ENCODE results near the gene PLIN4.

Gene PLIN4

DNA sequence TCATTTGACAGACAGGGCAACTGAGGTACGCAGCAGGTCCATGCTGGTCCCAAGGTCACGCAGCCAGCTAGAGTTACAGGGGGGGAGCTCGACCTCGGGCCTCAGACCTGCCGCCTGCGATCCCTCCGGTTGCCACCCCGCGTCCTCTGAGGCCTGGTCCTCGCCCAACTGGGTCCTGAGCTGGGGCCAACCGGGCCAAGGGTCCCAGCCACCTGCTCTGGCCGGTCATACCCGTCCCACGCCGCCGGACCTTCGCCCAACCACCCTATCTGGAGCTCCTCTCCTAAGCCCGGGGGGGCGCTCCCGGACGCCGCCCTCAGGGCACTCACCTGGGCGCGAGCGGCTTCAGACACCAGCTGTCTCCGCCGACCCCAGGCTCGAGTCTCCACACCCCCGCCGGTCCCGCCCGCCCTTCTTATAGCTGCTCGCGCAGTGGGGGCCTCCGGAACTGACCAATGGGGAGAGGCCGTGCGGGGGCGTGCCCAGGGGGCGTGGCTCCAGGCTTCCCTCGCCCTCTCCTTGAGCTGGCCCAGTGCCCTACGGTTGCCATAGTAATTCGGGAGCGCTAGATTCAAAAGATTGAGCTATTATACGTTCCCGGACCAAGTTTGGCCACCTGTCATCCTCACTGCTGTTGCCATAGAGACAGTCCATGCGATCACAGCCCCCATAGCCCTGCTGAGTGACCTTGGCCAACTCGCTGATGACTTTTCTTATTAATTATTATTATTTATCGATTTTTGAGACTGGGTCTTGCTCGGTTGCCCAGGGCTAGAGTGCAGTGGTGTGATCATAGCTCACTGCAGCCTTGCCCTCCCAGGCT, 16.8 kb upstream of the PLIN4 start, which contains the start of gene PLIN5:
PLIN5 (minus strand) TSS at position 389 of the 823 bp plus-strand sequence. CDS start 1,150 bp downstream, outside the sequence.
- TF ChIP-seq GLIS3 (CRISPR knock-in tag; IDR thresholded peaks at IDR 0.05) (no peak), ZFP3 (CRISPR knock-in tag; IDR thresholded peaks at IDR 0.05) (no peak), TOX (CRISPR knock-in tag; IDR thresholded peaks at IDR 0.05; ENCODE audit: borderline replicate concordance) (no peak), ZC3H10 (CRISPR knock-in tag; IDR thresholded peaks at IDR 0.05) (no peak), PATZ1 (CRISPR knock-in tag; IDR thresholded peaks at IDR 0.05; ENCODE audit: borderline replicate concordance) (no peak), RARB (CRISPR knock-in tag; IDR thresholded peaks at IDR 0.05) (no peak), ZNF8 (CRISPR knock-in tag; IDR thresholded peaks at IDR 0.05) (no peak), ZNF565 (CRISPR knock-in tag; conservative IDR thresholded peaks at IDR 0.05; ENCODE audit: low read depth) (no peak), ARNTL (CRISPR knock-in tag; IDR thresholded peaks at IDR 0.05; ENCODE audit: borderline replicate concordance, low read depth) (no peak), TCF4 (CRISPR knock-in tag; IDR thresholded peaks at IDR 0.05; ENCODE audit: borderline replicate concordance) (no peak), SNAI2 (CRISPR knock-in tag; IDR thresholded peaks at IDR 0.05) (no peak), BACH2 (CRISPR knock-in tag; IDR thresholded peaks at IDR 0.05; ENCODE audit: borderline replicate concordance) (no peak), CSDC2 (CRISPR knock-in tag; IDR thresholded peaks at IDR 0.05) (no peak), PPARA (CRISPR knock-in tag; IDR thresholded peaks at IDR 0.05; ENCODE audit: borderline replicate concordance) (no peak), OSR1 (CRISPR knock-in tag; IDR thresholded peaks at IDR 0.05) (no peak)
- TF ChIP-seq, protein P1, sequence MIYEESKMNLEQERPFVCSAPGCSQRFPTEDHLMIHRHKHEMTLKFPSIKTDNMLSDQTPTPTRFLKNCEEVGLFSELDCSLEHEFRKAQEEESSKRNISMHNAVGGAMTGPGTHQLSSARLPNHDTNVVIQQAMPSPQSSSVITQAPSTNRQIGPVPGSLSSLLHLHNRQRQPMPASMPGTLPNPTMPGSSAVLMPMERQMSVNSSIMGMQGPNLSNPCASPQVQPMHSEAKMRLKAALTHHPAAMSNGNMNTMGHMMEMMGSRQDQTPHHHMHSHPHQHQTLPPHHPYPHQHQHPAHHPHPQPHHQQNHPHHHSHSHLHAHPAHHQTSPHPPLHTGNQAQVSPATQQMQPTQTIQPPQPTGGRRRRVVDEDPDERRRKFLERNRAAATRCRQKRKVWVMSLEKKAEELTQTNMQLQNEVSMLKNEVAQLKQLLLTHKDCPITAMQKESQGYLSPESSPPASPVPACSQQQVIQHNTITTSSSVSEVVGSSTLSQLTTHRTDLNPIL (CRISPR knock-in tag; IDR thresholded peaks at IDR 0.05; ENCODE audit: low read depth): no peak
- ATAC-seq: peak; percentile 82

DNA sequence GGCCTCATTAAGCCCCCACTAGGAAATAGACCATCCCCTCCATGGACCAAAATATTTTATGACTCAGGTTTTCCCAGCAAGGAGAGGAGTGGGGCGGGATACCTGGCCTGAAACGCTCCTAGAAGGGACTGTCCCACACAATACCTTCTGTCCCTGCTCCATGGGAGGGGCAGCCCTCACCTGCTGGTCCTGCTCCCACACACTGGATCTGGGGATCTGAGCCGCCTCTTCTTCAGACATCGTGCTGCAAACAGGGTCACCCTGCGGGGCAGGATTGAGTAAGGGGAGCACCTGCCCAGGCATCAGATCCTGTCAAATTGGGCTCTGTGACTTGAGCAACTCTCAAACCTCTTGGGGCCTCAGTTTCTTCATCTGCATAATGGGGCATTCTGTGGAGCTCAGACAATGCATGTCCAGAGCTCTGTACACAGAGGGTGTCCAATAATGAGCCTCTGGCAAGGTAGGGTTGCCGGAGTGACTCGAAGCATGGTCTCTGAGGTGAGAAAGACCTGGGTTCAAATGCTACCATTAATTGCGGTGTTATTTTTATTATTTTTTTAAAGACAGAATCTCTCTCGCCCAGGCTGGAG, 15.6 kb upstream of the PLIN4 start:
- ATAC-seq: no peak
- TF ChIP-seq ZFP3 (CRISPR knock-in tag; IDR thresholded peaks at IDR 0.05): no peak
- TF ChIP-seq CSDC2 (CRISPR knock-in tag; IDR thresholded peaks at IDR 0.05): no peak
- TF ChIP-seq, protein P1 (CRISPR knock-in tag; IDR thresholded peaks at IDR 0.05; ENCODE audit: low read depth): no peak
- TF ChIP-seq, protein P2, sequence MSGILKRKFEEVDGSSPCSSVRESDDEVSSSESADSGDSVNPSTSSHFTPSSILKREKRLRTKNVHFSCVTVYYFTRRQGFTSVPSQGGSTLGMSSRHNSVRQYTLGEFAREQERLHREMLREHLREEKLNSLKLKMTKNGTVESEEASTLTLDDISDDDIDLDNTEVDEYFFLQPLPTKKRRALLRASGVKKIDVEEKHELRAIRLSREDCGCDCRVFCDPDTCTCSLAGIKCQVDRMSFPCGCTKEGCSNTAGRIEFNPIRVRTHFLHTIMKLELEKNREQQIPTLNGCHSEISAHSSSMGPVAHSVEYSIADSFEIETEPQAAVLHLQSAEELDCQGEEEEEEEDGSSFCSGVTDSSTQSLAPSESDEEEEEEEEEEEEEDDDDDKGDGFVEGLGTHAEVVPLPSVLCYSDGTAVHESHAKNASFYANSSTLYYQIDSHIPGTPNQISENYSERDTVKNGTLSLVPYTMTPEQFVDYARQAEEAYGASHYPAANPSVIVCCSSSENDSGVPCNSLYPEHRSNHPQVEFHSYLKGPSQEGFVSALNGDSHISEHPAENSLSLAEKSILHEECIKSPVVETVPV (CRISPR knock-in tag; IDR thresholded peaks at IDR 0.05): no peak

- TF ChIP-seq BACH2 (CRISPR knock-in tag; IDR thresholded peaks at IDR 0.05; ENCODE audit: borderline replicate concordance) (no peak), CSDC2 (CRISPR knock-in tag; IDR thresholded peaks at IDR 0.05) (no peak), ESRRG (CRISPR knock-in tag; IDR thresholded peaks at IDR 0.05) (no peak), ZNF70 (CRISPR knock-in tag; IDR thresholded peaks at IDR 0.05) (no peak)
- ATAC-seq: no peak
Measured at GRCh38 chr19:4533334-4533733, 15.0 kb upstream of the PLIN4 start.

DNA sequence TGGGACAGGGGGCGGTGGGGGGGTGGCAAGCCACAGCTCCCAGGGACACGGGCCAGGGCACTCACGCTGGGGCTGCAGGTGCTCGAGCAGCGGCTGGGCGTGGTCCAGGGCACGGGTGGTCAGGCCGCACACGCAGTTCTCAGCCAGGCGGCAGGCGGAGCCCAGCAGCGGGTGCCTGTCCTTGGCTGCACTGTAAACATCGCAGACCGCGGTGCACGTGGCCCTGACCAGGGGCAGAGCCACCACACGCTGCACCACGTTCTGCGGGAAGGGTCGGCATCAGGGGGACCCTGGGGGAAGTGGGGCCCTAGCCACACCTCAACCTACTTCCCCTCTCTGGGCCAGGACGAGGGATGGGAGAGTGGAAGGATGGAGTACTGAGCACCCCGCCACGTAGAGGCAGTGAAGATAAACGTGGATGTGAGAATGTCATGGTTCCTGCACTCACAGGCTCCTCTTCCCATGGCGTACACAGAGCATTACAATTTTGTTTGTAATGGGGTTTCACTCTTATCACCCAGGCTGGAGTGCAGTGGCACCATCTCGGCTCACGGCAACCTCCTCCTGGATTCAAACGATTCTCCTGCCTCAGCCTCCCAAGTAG, 13.4 kb upstream of the PLIN4 start:
- peak; percentile 31 for ATAC-seq
- TF ChIP-seq ZNF70 (CRISPR knock-in tag; IDR thresholded peaks at IDR 0.05) (no peak), OSR1 (CRISPR knock-in tag; IDR thresholded peaks at IDR 0.05) (no peak), PPARA (CRISPR knock-in tag; IDR thresholded peaks at IDR 0.05; ENCODE audit: borderline replicate concordance) (no peak)
- TF ChIP-seq, protein P1 (CRISPR knock-in tag; IDR thresholded peaks at IDR 0.05; ENCODE audit: low read depth): no peak
- TF ChIP-seq, protein P2 (CRISPR knock-in tag; IDR thresholded peaks at IDR 0.05): no peak
- TF ChIP-seq, protein P3, sequence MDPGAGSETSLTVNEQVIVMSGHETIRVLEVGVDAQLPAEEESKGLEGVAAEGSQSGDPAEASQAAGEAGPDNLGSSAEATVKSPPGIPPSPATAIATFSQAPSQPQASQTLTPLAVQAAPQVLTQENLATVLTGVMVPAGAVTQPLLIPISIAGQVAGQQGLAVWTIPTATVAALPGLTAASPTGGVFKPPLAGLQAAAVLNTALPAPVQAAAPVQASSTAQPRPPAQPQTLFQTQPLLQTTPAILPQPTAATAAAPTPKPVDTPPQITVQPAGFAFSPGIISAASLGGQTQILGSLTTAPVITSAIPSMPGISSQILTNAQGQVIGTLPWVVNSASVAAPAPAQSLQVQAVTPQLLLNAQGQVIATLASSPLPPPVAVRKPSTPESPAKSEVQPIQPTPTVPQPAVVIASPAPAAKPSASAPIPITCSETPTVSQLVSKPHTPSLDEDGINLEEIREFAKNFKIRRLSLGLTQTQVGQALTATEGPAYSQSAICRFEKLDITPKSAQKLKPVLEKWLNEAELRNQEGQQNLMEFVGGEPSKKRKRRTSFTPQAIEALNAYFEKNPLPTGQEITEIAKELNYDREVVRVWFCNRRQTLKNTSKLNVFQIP (CRISPR knock-in tag; IDR thresholded peaks at IDR 0.05; ENCODE audit: borderline replicate concordance, low read depth): no peak
